ENCODE results near the gene MACROD2.

MACROD2 gene

DNA sequence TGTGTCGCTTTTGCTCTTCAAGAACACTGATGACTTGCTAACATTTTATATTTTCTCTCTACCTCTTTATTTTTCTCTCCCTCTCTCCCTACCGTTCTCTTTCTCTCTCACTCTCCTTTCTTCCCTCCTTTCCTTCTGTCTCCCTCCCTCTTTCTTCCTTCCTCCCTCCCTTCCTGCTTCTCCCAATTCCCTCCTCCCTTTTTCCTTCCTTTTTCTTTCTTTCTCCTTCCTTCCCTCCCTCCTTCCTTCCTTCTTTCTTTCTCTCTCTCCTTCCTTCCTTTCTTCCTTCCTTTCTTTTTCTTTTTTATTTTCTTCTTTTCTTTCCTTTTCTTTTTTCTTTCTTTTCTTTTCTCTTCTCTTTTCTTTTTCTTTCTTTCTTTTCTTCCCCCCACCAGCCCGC is 1511.8 kb downstream of the MACROD2 start:
- TF ChIP-seq, protein P1, sequence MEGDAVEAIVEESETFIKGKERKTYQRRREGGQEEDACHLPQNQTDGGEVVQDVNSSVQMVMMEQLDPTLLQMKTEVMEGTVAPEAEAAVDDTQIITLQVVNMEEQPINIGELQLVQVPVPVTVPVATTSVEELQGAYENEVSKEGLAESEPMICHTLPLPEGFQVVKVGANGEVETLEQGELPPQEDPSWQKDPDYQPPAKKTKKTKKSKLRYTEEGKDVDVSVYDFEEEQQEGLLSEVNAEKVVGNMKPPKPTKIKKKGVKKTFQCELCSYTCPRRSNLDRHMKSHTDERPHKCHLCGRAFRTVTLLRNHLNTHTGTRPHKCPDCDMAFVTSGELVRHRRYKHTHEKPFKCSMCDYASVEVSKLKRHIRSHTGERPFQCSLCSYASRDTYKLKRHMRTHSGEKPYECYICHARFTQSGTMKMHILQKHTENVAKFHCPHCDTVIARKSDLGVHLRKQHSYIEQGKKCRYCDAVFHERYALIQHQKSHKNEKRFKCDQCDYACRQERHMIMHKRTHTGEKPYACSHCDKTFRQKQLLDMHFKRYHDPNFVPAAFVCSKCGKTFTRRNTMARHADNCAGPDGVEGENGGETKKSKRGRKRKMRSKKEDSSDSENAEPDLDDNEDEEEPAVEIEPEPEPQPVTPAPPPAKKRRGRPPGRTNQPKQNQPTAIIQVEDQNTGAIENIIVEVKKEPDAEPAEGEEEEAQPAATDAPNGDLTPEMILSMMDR (IDR thresholded peaks at IDR 0.05; ENCODE audit: low read depth, low read length), result no peak
- DNase-seq (ENCODE audit: extremely low read depth, low read depth), result no peak

DNA sequence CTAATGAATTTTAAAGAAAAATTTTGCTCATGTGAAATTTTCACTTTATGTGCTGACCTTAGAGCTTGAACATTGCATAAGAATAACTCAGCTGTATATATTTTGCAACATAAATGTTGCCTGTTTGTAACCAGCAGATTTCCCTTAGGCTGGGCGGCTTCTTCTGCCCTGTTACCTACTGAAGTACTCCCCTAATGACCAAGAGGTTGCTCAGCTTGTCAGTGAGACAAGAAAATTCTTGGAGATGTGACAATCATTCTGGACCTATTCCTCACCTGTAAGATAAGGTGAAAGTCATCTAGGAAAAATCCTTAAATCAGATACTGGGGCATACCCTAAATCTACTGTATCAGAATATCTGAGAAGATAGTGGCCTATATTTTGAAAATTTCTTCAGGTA is 1516.2 kb downstream of the MACROD2 start:
- DNase-seq (ENCODE audit: extremely low read depth, low read depth), result no peak
- TF ChIP-seq, protein P1 (IDR thresholded peaks at IDR 0.05; ENCODE audit: low read depth, low read length), result no peak

DNA sequence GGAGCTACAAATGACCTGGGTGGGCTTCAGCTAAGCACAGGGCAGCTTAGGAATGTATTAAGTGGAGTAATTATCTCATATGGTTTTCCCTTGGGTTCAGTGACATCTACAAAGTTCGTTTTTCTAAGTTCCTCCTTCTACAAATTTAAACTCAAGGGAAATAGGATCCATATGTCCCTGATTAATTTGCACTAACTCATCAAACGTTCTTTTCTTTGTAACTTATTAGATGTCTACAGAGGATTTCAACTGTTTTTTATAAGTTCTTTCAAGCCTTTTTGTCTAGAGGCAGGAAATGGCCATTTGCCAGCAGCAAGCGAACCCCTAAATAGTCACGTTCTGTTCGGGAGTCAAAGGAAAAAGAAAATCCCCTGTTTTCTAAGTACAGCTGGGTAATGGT is 1517.6 kb downstream of the MACROD2 start:
- TF ChIP-seq, protein P1 (IDR thresholded peaks at IDR 0.05; ENCODE audit: low read depth, low read length), result no peak
- no peak for DNase-seq (ENCODE audit: extremely low read depth, low read depth)

DNA sequence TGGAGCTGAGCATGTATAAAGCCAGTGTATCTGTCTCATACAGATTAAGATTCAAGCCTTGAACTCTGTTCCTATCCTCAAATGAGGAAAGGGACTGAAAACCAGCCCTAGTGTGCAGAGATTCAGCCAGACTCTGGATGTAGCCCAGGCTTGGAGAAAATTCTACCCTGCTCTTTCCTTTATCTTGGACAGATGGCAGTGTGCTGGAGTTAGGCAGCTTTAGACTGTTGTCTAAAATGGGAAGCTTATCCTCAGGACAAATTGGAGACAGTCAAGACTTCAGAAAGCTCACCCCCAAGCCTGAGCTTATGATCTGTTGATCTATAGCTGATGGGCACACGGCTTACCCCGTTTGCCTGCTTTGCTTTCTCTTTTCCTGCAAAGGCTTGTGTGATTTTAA is 1520.4 kb downstream of the MACROD2 start:
- DNase-seq (ENCODE audit: extremely low read depth, low read depth), result no peak
- TF ChIP-seq, protein P1 (IDR thresholded peaks at IDR 0.05; ENCODE audit: low read depth, low read length), result no peak

DNA sequence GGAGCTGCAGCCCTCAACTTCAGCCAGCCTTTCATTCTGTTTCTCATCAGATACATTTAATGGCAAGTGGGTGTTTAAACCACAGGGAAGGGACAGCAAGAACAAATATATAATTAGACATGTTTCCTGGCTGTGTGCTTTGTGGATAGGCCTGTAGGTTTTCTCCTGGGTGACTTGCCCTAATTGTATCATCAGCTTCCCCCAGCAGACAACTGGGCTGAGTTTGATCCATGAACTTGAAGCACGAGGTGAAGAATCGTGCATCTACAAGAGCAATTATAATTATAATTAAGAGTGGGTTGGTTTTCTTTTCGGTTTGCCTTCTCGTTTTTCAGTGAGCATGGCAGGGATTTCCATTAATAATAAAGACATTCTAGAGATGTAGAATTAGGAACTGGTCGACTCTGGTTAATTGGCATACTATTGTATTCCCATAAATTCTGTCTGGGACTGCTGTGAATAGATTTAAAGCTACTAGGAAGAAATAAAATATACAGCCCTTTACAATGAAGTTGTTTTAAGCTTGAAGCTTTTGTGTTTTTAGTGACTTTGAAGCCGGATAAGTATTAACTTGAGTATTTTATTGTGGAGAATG is 1525.7 kb downstream of the MACROD2 start:
- TF ChIP-seq, protein P1 (IDR thresholded peaks at IDR 0.05; ENCODE audit: low read depth, low read length), result no peak
- no peak for DNase-seq (ENCODE audit: extremely low read depth, low read depth)

DNA sequence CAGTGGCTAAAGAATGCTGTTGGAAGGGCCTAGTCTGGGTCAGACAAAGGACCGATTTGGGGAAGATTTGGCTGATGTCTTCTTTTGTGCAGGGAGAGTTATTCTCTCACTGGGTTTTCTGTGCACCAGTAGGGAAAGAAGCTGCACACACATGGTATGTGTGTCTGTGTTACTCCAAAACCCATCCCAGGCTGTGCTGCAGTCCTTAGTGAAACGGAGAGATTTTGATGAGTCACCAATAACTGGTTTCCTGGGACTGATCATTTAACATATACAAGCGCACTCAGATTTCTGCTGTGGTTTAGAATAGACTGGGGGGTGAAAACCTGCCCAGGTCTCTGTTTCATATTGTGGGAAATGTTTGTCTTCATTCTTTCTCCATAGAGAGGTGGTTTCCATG is 1528.1 kb downstream of the MACROD2 start:
- no peak for DNase-seq (ENCODE audit: extremely low read depth, low read depth)
- TF ChIP-seq, protein P1 (IDR thresholded peaks at IDR 0.05; ENCODE audit: low read depth, low read length), result no peak

DNA sequence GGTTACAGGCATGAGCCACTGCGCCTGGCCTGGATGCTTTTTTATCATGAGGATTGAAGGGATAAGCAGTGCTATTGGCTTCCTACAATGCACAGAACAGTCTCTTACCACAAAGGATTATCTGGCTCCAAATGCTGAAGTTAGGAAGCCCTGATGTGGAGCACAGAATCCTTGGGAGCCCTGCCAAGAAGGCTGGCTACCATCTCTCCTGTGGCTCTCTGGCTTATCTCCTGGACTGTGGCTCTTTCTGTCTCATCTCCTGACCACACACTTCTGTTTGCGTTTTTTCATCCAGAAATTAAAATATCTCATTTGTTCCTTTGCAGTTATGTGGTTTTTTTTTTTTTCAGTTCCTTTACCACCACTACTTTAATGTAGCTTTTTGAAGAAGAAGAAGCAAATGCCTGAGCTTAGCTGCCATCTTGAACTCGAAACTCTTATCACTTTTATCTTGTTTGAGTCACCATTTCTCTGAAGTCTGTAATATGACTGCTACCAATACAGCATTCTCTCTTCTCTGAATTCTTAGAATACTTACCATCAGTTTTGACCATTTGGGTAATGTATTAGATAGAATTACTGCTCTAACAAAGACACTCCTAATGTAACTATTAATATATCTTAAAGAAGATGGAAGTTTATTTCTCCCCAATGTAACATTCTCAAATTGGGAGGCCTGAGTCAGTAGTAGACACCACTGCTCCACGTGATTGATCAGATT is 1533.2 kb downstream of the MACROD2 start:
- no peak for DNase-seq (ENCODE audit: extremely low read depth, low read depth)
- TF ChIP-seq, protein P1 (IDR thresholded peaks at IDR 0.05; ENCODE audit: low read depth, low read length), result no peak

Data from AG09319 (cell line).